Neural progenitor cell (in vitro differentiated cells): ENCODE results near the gene CFAP53.

Experiments used
- EZH2 ChIP-seq: fragments of 200-600 bp; sonication (generic); IDR thresholded peaks from 2 replicates; pipeline ENCODE4 v1.6.1; 2017; ENCODE audit warnings: antibody characterized with exemption, mild to moderate bottlenecking, moderate library complexity
- EZH2phosphoT487 ChIP-seq: fragments of 200-600 bp; sonication (generic); IDR thresholded peaks from 2 replicates; pipeline ENCODE4 v1.6.1; 2017; ENCODE audit warnings: antibody characterized with exemption
- TF ChIP-seq, protein P1 (sequence below): fragments of 200-600 bp; sonication (generic); IDR thresholded peaks from 2 replicates; pipeline ENCODE4 v1.5.1; 2017; ENCODE audit warnings: antibody characterized with exemption, mild to moderate bottlenecking

DNA sequence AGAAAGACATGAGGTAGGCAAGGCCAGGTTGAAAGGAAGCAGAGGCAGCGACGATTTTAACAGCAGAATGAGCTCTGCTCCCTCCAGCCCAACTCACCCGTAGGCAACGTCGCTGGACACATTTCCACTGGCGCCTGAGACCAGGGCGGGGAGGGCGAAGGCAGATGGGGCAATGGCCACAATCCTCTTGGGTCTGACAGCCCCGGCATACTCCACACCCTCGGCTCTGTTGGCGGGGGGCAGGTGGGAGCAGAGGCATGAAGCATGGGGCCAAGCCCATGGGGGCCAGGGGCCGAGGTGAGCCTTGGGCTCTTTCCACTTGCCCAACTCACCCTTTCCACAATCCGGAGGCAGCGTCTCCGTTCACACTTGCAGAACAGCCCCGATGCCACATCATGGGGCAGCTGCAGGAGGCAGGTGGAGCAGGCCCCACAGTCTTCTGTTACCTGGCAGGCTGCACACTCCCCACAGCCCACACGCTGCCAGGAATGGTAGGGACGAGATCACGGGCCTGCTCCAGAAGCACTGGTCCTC, 9.3 kb upstream of the CFAP53 start:
- TF ChIP-seq, protein P1, sequence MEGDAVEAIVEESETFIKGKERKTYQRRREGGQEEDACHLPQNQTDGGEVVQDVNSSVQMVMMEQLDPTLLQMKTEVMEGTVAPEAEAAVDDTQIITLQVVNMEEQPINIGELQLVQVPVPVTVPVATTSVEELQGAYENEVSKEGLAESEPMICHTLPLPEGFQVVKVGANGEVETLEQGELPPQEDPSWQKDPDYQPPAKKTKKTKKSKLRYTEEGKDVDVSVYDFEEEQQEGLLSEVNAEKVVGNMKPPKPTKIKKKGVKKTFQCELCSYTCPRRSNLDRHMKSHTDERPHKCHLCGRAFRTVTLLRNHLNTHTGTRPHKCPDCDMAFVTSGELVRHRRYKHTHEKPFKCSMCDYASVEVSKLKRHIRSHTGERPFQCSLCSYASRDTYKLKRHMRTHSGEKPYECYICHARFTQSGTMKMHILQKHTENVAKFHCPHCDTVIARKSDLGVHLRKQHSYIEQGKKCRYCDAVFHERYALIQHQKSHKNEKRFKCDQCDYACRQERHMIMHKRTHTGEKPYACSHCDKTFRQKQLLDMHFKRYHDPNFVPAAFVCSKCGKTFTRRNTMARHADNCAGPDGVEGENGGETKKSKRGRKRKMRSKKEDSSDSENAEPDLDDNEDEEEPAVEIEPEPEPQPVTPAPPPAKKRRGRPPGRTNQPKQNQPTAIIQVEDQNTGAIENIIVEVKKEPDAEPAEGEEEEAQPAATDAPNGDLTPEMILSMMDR = no peak
- no peak for TF ChIP-seq EZH2
- no peak for TF ChIP-seq EZH2phosphoT487
